Progenitor cell of endocrine pancreas (in vitro differentiated cells): ENCODE data around the gene WDR3. TPM values are rescaled to one million over a fixed set of nuclear protein-coding genes. Genes with fewer than 3 reads are reported as not detected.

Source experiments
- DNase-seq: peaks from one replicate; pipeline ENCODE4 v3.0.0; 2021; ENCODE audit warnings: low spot score; ENCODE audit not compliant: unreplicated experiment
- H3K27ac Mint-ChIP-seq: 2 replicates; pipeline ENCODE4 v1.8.0; 2021; ENCODE audit warnings: mild to moderate bottlenecking, moderate library complexity, mixed read lengths
- H3K27me3 Mint-ChIP-seq: 2 replicates; pipeline ENCODE4 v1.8.0; 2021; ENCODE audit warnings: mixed read lengths
- H3K36me3 Mint-ChIP-seq: 2 replicates; pipeline ENCODE4 v1.8.0; 2022; ENCODE audit warnings: mixed read lengths; ENCODE audit not compliant: insufficient read depth
- H3K4me1 Mint-ChIP-seq: 2 replicates; pipeline ENCODE4 v1.8.0; 2021; ENCODE audit warnings: low read depth, mixed read lengths
- H3K4me3 Mint-ChIP-seq: 2 replicates; pipeline ENCODE4 v1.8.0; 2021; ENCODE audit warnings: low read depth, mild to moderate bottlenecking, moderate library complexity, mixed read lengths
- H3K9me3 Mint-ChIP-seq: 2 replicates; pipeline ENCODE4 v1.8.0; 2021; ENCODE audit warnings: low read depth, mixed read lengths
- total RNA-seq: library from RNA; stranded (reverse); gene quantifications from 2 replicates; pipeline ENCODE4 v1.2.1, GENCODE V29; 2021
- TF ChIP-seq, protein P1 (sequence below): fragments of 200-600 bp; sonication (generic); IDR thresholded peaks from one replicate; pipeline ENCODE4 v1.5.0; 2021; ENCODE audit warnings: antibody characterized with exemption, mild to moderate bottlenecking; ENCODE audit not compliant: unreplicated experiment

Gene WDR3
- total RNA-seq, 1 donor from 2014 or later: 28.6 TPM

DNA sequence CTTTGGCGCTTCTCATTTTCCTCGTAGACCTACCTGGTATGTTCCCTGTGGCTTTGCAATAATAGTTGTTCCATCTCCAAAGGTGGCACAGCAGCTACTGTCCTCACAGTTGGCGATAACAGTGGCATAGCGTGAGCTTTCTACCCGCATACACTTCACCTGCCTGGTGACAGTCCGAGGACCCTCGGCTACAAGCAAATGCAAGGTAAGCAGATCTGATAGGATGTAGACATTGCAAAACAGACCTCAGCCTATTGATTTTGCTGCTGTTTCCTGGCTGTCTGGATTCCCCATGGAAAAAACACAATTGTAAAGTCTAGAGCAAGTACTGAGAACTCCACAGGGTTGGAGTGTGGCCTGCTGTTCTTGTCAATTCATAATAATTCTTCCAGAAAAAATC is 78.5 kb downstream of the WDR3 start:
- Mint-ChIP-seq H3K4me1 (no peaks in the 10 kb centered on the region), H3K9me3 (peaks cover 5% of the 10 kb centered on the region), H3K27me3 (no peaks in the 10 kb centered on the region), H3K4me3 (no peak overlapping the region), H3K36me3 (peaks cover 1% of the 10 kb centered on the region), H3K27ac (no peak overlapping the region)
- TF ChIP-seq, protein P1, sequence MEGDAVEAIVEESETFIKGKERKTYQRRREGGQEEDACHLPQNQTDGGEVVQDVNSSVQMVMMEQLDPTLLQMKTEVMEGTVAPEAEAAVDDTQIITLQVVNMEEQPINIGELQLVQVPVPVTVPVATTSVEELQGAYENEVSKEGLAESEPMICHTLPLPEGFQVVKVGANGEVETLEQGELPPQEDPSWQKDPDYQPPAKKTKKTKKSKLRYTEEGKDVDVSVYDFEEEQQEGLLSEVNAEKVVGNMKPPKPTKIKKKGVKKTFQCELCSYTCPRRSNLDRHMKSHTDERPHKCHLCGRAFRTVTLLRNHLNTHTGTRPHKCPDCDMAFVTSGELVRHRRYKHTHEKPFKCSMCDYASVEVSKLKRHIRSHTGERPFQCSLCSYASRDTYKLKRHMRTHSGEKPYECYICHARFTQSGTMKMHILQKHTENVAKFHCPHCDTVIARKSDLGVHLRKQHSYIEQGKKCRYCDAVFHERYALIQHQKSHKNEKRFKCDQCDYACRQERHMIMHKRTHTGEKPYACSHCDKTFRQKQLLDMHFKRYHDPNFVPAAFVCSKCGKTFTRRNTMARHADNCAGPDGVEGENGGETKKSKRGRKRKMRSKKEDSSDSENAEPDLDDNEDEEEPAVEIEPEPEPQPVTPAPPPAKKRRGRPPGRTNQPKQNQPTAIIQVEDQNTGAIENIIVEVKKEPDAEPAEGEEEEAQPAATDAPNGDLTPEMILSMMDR: no peak
- DNase-seq: no peak

DNA sequence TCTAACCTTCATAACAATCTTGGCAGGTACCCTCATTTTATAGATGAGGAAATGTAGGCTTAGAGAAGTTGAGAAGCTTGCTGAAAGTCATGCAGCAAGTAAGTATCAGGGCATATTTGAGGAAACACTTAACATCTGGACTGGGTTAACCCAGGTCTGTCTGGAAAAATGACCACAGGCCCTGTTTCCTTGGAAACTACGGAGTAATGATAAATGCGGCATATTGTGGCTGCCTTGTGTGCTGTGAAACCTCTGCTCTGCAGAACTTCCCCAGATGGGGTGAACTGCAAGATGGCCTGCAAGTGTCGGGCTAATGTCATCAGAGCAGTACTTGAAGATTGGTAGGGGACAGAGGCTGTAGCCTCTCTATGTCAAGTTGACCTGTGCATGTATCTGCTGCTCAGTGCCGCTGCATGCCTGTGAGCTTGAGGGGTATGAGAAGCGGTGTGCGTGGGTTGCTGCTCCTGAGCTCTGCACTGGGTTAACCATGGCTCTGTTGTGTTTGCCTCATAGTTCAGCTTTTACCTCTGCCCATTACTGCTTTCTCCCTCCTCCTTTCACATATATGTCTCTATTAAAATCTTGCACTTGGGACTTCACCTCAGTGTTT is 83.1 kb downstream of the WDR3 start:
- H3K36me3 Mint-ChIP-seq: no peaks in the 10 kb centered on the region
- DNase-seq: no peak
- no peaks in the 10 kb centered on the region for H3K9me3 Mint-ChIP-seq
- no peaks in the 10 kb centered on the region for H3K4me1 Mint-ChIP-seq
- TF ChIP-seq, protein P1: no peak
- H3K4me3 Mint-ChIP-seq: no peak overlapping the region
- no peak overlapping the region for H3K27ac Mint-ChIP-seq
- H3K27me3 Mint-ChIP-seq: no peaks in the 10 kb centered on the region

DNA sequence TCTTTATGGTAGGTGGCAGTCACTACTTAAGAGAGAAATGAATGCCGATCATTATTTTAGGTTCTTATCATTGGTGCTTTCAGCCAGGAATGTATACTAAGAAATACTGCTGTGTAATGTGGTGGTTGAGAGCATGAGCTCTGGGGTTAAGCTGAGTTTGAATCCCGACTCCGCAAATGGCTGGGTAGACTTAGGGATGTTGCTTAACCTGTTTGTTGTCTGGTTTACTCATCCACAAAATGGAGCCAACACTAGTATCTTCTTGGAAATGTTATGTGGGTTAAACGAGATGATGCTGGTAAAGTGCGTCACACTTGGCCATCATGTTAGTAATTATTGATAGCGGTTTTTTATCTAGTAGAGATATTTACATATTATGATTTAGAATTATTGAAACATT is 83.8 kb downstream of the WDR3 start:
- Mint-ChIP-seq H3K4me1 (no peaks in the 10 kb centered on the region), H3K27ac (no peak overlapping the region), H3K27me3 (no peaks in the 10 kb centered on the region), H3K4me3 (no peak overlapping the region), H3K9me3 (no peaks in the 10 kb centered on the region), H3K36me3 (no peaks in the 10 kb centered on the region)
- DNase-seq: no peak
- TF ChIP-seq, protein P1: no peak

DNA sequence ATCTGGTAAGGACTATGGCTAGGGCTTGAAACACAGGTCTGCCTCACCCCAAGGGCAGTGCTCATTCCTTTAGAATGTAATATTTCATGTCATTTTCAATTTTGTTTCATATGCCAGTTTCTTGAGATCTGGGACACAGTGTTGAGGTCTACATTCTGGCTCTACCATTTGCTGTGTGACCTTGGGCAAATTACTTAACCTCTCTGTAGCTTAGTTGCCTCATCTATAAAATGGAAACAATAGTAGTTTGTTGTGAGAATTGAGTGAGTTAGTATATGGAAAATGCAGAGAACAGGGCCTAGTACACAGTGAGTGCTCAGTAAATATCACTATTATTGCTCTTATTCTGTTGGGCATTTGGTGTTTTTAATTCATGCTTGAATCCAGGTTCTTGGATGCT is 84.4 kb downstream of the WDR3 start:
- Mint-ChIP-seq H3K4me3 (no peak overlapping the region), H3K36me3 (no peaks in the 10 kb centered on the region), H3K4me1 (no peaks in the 10 kb centered on the region), H3K27me3 (no peaks in the 10 kb centered on the region), H3K9me3 (no peaks in the 10 kb centered on the region), H3K27ac (no peak overlapping the region)
- no peak for DNase-seq
- TF ChIP-seq, protein P1: no peak

Other genes with a start within 250 kb of the WDR3 start
- 28.4 and 36.6 TPM in 2 replicates for gene GDAP2, start 118 bp upstream of the WDR3 start, total RNA-seq